GM04503 (cell line): ENCODE data around the gene SLC46A1.
A peak's percentile ranks its signal among the peaks of the same experiment; 100 is the strongest.

Experiments used
- DNase-seq: peaks from one replicate; pipeline ENCODE4 v3.0.0-alpha.2; 2012; ENCODE audit warnings: low read depth

The SLC46A1 gene

DNA sequence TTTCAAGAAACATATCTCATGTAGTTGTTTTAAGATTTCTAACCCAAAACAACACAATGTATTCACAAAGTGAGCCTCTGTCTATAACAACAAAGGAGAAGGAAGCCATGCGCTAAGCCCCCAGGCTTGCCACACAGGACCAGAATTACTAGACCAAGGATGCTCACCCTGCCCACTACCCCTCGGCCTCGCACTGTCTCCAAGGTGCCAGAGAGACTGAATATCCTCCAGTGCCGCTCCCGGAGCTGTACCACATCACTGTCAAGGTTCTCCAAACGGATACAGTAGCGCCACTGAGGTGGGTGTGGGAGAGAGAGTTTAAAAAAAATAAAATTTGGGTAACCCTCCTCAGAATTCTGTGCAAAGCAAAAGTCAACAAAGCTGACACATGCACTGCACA lies 55.7 kb downstream of the SLC46A1 start:
- no peak for DNase-seq

DNA sequence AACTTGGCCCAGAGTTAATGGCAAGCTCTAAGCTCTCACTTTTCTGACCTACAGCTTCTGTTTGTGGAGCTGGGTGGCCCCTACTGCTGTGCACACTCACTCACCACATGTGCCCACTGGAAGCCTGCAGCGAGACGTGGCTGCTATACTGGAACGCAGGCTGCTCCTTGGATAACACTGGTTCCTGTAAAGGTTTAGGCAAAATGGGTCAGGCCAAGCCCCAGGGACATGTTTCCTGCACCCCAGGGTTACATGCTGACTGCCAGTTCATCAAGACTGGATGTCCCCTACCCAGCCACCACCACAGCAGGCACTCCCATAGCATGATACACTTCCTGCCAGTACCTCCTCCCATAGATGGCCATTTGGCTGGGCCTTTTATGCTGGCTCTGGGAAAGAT lies 57.0 kb downstream of the SLC46A1 start:
- no peak for DNase-seq

DNA sequence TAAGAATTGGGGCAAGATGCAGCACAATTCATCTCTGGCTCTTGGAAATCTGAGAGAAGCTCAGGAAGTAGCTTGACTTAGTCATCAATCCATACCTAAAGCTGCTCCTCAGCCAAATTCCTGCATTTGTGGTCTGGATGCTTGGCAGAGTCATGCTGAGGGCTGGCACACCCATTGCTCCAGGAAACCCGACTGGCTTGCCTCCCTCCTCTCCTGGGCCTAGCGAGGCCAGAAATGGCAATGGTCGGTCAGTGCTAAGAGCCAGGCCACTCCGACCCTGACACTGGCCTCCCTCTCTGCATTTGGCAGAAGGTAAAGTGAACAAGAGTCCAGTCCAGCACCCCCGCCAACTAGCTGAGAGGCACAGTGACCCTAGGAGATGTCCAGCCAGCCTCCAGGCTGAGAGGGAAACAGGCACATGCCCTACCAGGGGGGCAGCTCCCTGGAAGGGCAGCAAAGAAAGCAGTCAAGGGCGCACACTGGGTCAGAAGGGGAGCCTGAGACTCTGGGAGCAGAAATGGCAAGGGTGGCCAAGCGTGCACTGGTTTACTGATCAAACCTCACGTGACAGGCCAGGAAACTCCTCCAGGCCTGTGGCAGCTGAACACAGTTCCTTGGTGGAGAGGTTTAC lies 58.6 kb downstream of the SLC46A1 start:
- DNase-seq = peak; percentile 84

DNA sequence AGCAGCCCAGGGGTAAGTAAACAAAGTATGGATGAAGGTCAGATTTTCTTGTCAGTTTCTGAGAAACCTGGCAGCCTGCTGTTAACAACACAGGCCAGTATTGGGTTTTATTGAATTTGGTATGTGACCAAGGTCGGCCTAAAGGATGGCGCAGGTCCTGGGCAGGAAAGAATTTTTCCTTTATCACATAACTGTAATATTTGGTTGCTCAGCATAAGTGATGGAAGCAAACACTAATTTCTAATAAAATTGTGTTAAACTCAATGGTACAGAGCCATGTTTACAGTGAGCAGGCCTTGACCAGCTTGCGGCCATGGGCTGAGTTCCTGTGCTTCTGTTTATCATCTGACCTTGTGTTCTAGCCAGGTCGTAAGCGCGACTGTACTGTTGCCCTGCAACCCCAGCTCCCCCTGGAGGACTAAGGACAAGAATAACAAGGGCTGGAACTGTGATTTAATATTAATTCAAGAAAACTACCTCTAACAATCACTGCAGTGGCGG lies 59.2 kb downstream of the SLC46A1 start:
- no peak for DNase-seq

DNA sequence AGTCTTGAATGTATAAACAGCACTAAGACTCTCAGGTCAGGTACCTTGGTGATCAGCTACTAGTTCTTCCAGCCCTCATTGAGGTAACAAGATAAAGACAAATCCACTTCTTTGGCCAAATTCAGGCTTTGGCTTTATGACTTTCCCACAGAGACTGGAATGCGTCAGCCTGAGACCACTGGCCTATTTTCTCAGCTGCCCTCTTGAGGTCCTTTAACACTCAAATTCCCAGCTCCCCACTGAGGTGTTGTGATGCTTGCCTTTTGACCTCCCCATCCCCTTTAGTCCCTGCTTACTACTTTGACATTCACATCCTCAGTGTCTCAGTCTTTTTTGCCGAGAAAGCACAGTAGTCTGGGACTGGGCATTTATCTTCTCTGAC lies 59.8 kb downstream of the SLC46A1 start:
- DNase-seq = no peak

DNA sequence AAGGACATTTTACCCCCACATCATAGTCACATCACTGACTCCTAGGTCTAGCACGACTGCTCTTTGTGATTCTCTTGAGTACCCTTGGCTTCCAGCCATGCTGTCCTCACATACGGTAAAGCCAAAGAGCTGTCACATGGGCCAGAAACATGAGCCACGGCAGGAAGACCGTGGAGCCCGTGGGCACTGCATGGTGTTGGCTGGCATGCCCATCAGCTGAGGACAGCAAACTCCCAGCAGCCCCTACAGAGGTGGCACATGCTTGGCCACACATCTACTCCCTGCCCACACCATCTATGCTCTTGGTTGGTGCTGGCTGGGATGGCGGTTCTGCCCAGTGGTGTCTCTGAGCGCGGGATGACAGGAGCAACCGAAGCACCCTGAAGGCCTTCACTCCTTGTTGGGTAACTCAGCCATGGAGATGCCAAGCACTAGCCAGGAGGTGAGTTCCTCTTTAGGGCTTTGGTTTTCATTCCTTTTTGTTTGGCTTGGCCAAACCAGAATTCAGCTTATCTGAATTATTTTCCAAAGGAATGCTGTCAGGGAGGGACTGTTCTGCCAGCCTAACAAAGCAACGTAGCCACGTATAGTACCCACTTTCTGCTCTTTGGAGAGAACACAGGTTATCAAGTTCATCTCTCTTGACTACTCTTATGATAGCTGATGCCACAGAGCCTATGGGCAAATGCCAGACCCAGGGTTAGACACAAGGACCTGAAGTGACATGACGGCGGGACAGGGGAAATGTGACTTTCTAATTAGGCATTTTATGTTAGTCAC lies 60.4 kb downstream of the SLC46A1 start:
- no peak for DNase-seq
